Fibroblast of villous mesenchyme (primary cell): ENCODE data around the gene ATG12. TPM values are rescaled to one million over a fixed set of nuclear protein-coding genes. Genes with fewer than 3 reads are reported as not detected.

ENCODE experiments used
- DNase-seq: peaks from one replicate; pipeline ENCODE4 v3.0.0-alpha.2; 2010; ENCODE audit warnings: low read depth
- H3K4me3 ChIP-seq: 2 replicates; pipeline ENCODE4 v1.5.1; 2011; ENCODE audit warnings: low read depth, mild to moderate bottlenecking, low read length
- CTCF ChIP-seq: IDR thresholded peaks from 2 replicates; pipeline ENCODE4 v1.5.1; 2012; ENCODE audit warnings: low read depth, mild to moderate bottlenecking, low read length; ENCODE audit not compliant: insufficient read depth
- total RNA-seq: library from RNA; depleted of rRNA; stranded (reverse); fragments of >200 nt; gene quantifications from 2 replicates; pipeline ENCODE4 v1.2.3, GENCODE V29; 2012

ATG12 gene
- total RNA-seq, 1 donor: 65.6 TPM

GRCh38 chr5:115842952-115843351 lies 1.6 kb upstream of the ATG12 start:
- H3K4me3 ChIP-seq: peak overlapping the region; percentile 94
- DNase-seq: no peak
- no peak for TF ChIP-seq CTCF

- TF ChIP-seq CTCF: peak; percentile 29
- H3K4me3 ChIP-seq: peak overlapping the region; percentile 94
- DNase-seq: peak; percentile 67
Measured at GRCh38 chr5:115842089-115842935, 947 bp upstream of the ATG12 start.

GRCh38 chr5:115840873-115841272 lies 492 bp downstream of the ATG12 start:
- DNase-seq: no peak
- H3K4me3 ChIP-seq: peak overlapping the region; percentile 94
- no peak for TF ChIP-seq CTCF

GRCh38 chr5:115838885-115839518 lies 2.4 kb downstream of the ATG12 start:
- DNase-seq: peak; percentile 57
- peak; percentile 53 for TF ChIP-seq CTCF

GRCh38 chr5:115835481-115835880 lies 5.9 kb downstream of the ATG12 start:
- TF ChIP-seq CTCF: no peak
- no peak overlapping the region for H3K4me3 ChIP-seq
- DNase-seq: no peak

More at GRCh38 chr5:115838885-115839518, 2.4 kb downstream of the ATG12 start:
- peak overlapping the region; percentile 94 for H3K4me3 ChIP-seq

GRCh38 chr5:115831163-115831768 lies 10.1 kb downstream of the ATG12 start:
- no peak overlapping the region for H3K4me3 ChIP-seq
- DNase-seq: peak; percentile 41
- TF ChIP-seq CTCF: peak; percentile 86
